A549 (cell line): ENCODE data around the gene AKT1S1. TPM values are rescaled to one million over a fixed set of nuclear protein-coding genes. Genes with fewer than 3 reads are reported as not detected.

Experiments used
- polyA plus RNA-seq, 4 experiments: library from polyadenylated mRNA; depleted of rRNA in 3 of 4; stranded (reverse); fragments of >200 nt; fragmentation: RNase III in 1 of 4; extraction: RNeasy Plus Mini Kit Qiagen cat#74134 plus additional on column Dnase treatment in 1 of 4; gene quantifications; 2 replicates in 3 of 4; 3 replicates in 1 of 4; pipeline ENCODE4 v1.2.3, GENCODE V29; 2011 to 2017
- small RNA-seq, 6 experiments: library from RNA; depleted of rRNA; stranded (forward); fragments of <200 nt; gene quantifications; one replicate each; pipeline ENCODE3, GENCODE V24; 2012

AKT1S1 gene
- polyA plus RNA-seq, 2 of the 4 experiments (the other 2 are of a cell fraction): 39.2 to 75.9 TPM

Small RNA genes lying within 50 kb of the gene (small RNA-seq; reads per million reads assigned to genes)
- gene MIR4749: 0 reads per million in 6 experiments

Other genes starting within 250 kb of the AKT1S1 start
- 45.9 and 47.6 TPM in 2 replicates for gene RRAS, start 237.2 kb downstream of the AKT1S1 start, polyA plus RNA-seq (2011; rRNA removed)
- 49.2 to 55.4 TPM (median 50.2 TPM) in 3 replicates for gene RRAS, start 237.2 kb downstream of the AKT1S1 start, polyA plus RNA-seq (2017; fragmentation: RNase III; extraction: RNeasy Plus Mini Kit Qiagen cat#74134 plus additional on column Dnase treatment)
- gene SCAF1, start 235.1 kb downstream of the AKT1S1 start, polyA plus RNA-seq (2011; rRNA removed): 4.0 and 6.1 TPM in 2 replicates
- 41.0 to 47.9 TPM (median 47.2 TPM) in 3 replicates for gene SCAF1, start 235.1 kb downstream of the AKT1S1 start, polyA plus RNA-seq (2017; fragmentation: RNase III; extraction: RNeasy Plus Mini Kit Qiagen cat#74134 plus additional on column Dnase treatment)
- gene IRF3, start 211.5 kb downstream of the AKT1S1 start, polyA plus RNA-seq (2011; rRNA removed): 54.0 and 68.6 TPM in 2 replicates
- gene IRF3, start 211.5 kb downstream of the AKT1S1 start, polyA plus RNA-seq (2017; fragmentation: RNase III; extraction: RNeasy Plus Mini Kit Qiagen cat#74134 plus additional on column Dnase treatment): 88.5 to 114 TPM (median 103 TPM) in 3 replicates
- 26.6 and 29.2 TPM in 2 replicates for gene BCL2L12, start 211.4 kb downstream of the AKT1S1 start, polyA plus RNA-seq (2011; rRNA removed)
- gene BCL2L12, start 211.4 kb downstream of the AKT1S1 start, polyA plus RNA-seq (2017; fragmentation: RNase III; extraction: RNeasy Plus Mini Kit Qiagen cat#74134 plus additional on column Dnase treatment): 47.8 to 53.0 TPM (median 48.6 TPM) in 3 replicates
- 440 and 504 TPM in 2 replicates for gene PRMT1, start 200.1 kb downstream of the AKT1S1 start, polyA plus RNA-seq (2011; rRNA removed)
- gene PRMT1, start 200.1 kb downstream of the AKT1S1 start, polyA plus RNA-seq (2017; fragmentation: RNase III; extraction: RNeasy Plus Mini Kit Qiagen cat#74134 plus additional on column Dnase treatment): 488 to 516 TPM (median 500 TPM) in 3 replicates
- gene ADM5, start 187.8 kb downstream of the AKT1S1 start, polyA plus RNA-seq (2011; rRNA removed): 2.0 and 2.9 TPM in 2 replicates
- 4.3 to 4.5 TPM (median 4.4 TPM) in 3 replicates for gene ADM5, start 187.8 kb downstream of the AKT1S1 start, polyA plus RNA-seq (2017; fragmentation: RNase III; extraction: RNeasy Plus Mini Kit Qiagen cat#74134 plus additional on column Dnase treatment)
- 8.2 and 8.5 TPM in 2 replicates for gene CPT1C, start 186.2 kb downstream of the AKT1S1 start, polyA plus RNA-seq (2011; rRNA removed)
- 13.7 to 17.1 TPM (median 15.4 TPM) in 3 replicates for gene CPT1C, start 186.2 kb downstream of the AKT1S1 start, polyA plus RNA-seq (2017; fragmentation: RNase III; extraction: RNeasy Plus Mini Kit Qiagen cat#74134 plus additional on column Dnase treatment)
- not detected in 2 replicates for gene TSKS, start 114.0 kb downstream of the AKT1S1 start, polyA plus RNA-seq (2011; rRNA removed)
- gene TSKS, start 114.0 kb downstream of the AKT1S1 start, polyA plus RNA-seq (2017; fragmentation: RNase III; extraction: RNeasy Plus Mini Kit Qiagen cat#74134 plus additional on column Dnase treatment): not detected in 3 replicates
- gene AP2A1, start 110.4 kb downstream of the AKT1S1 start, polyA plus RNA-seq (2011; rRNA removed): 36.6 and 41.6 TPM in 2 replicates
- gene AP2A1, start 110.4 kb downstream of the AKT1S1 start, polyA plus RNA-seq (2017; fragmentation: RNase III; extraction: RNeasy Plus Mini Kit Qiagen cat#74134 plus additional on column Dnase treatment): 53.4 to 62.1 TPM (median 58.6 TPM) in 3 replicates
- 12.5 and 14.5 TPM in 2 replicates for gene FUZ, start 64.1 kb downstream of the AKT1S1 start, polyA plus RNA-seq (2011; rRNA removed)
- 15.9 to 23.7 TPM (median 21.7 TPM) in 3 replicates for gene FUZ, start 64.1 kb downstream of the AKT1S1 start, polyA plus RNA-seq (2017; fragmentation: RNase III; extraction: RNeasy Plus Mini Kit Qiagen cat#74134 plus additional on column Dnase treatment)
- gene MED25, start 59.1 kb downstream of the AKT1S1 start, polyA plus RNA-seq (2011; rRNA removed): 20.4 and 27.1 TPM in 2 replicates
- gene MED25, start 59.1 kb downstream of the AKT1S1 start, polyA plus RNA-seq (2017; fragmentation: RNase III; extraction: RNeasy Plus Mini Kit Qiagen cat#74134 plus additional on column Dnase treatment): 36.4 to 41.6 TPM (median 40.1 TPM) in 3 replicates
- gene PTOV1, start 26.2 kb downstream of the AKT1S1 start, polyA plus RNA-seq (2011; rRNA removed): 27.7 and 41.2 TPM in 2 replicates
- 119 to 153 TPM (median 147 TPM) in 3 replicates for gene PTOV1, start 26.2 kb downstream of the AKT1S1 start, polyA plus RNA-seq (2017; fragmentation: RNase III; extraction: RNeasy Plus Mini Kit Qiagen cat#74134 plus additional on column Dnase treatment)
- gene PNKP, start 9.8 kb downstream of the AKT1S1 start, polyA plus RNA-seq (2011; rRNA removed): 22.5 and 23.3 TPM in 2 replicates
- gene PNKP, start 9.8 kb downstream of the AKT1S1 start, polyA plus RNA-seq (2017; fragmentation: RNase III; extraction: RNeasy Plus Mini Kit Qiagen cat#74134 plus additional on column Dnase treatment): 63.8 to 75.9 TPM (median 71.2 TPM) in 3 replicates
- 12.3 and 18.0 TPM in 2 replicates for gene TBC1D17, start 347 bp upstream of the AKT1S1 start, polyA plus RNA-seq (2011; rRNA removed)
- 26.6 to 44.8 TPM (median 41.5 TPM) in 3 replicates for gene TBC1D17, start 347 bp upstream of the AKT1S1 start, polyA plus RNA-seq (2017; fragmentation: RNase III; extraction: RNeasy Plus Mini Kit Qiagen cat#74134 plus additional on column Dnase treatment)
- gene IL4I1, start 19.5 kb upstream of the AKT1S1 start, polyA plus RNA-seq (2011; rRNA removed): 0.15 and 0.18 TPM in 2 replicates
- 0.62 to 0.88 TPM (median 0.87 TPM) in 3 replicates for gene IL4I1, start 19.5 kb upstream of the AKT1S1 start, polyA plus RNA-seq (2017; fragmentation: RNase III; extraction: RNeasy Plus Mini Kit Qiagen cat#74134 plus additional on column Dnase treatment)
- gene ATF5, start 51.9 kb upstream of the AKT1S1 start, polyA plus RNA-seq (2011; rRNA removed): 7.8 and 12.9 TPM in 2 replicates
- 42.8 to 48.5 TPM (median 44.6 TPM) in 3 replicates for gene ATF5, start 51.9 kb upstream of the AKT1S1 start, polyA plus RNA-seq (2017; fragmentation: RNase III; extraction: RNeasy Plus Mini Kit Qiagen cat#74134 plus additional on column Dnase treatment)
- gene NUP62, start 52.1 kb upstream of the AKT1S1 start, polyA plus RNA-seq (2011; rRNA removed): 21.4 and 28.9 TPM in 2 replicates
- gene NUP62, start 52.1 kb upstream of the AKT1S1 start, polyA plus RNA-seq (2017; fragmentation: RNase III; extraction: RNeasy Plus Mini Kit Qiagen cat#74134 plus additional on column Dnase treatment): 83.9 to 88.5 TPM (median 85.9 TPM) in 3 replicates
- gene SIGLEC11, start 83.8 kb upstream of the AKT1S1 start, polyA plus RNA-seq (2011; rRNA removed): not detected in 2 replicates
- not detected in 3 replicates for gene SIGLEC11, start 83.8 kb upstream of the AKT1S1 start, polyA plus RNA-seq (2017; fragmentation: RNase III; extraction: RNeasy Plus Mini Kit Qiagen cat#74134 plus additional on column Dnase treatment)
- gene VRK3, start 148.0 kb upstream of the AKT1S1 start, polyA plus RNA-seq (2011; rRNA removed): 37.4 and 45.2 TPM in 2 replicates
- gene VRK3, start 148.0 kb upstream of the AKT1S1 start, polyA plus RNA-seq (2017; fragmentation: RNase III; extraction: RNeasy Plus Mini Kit Qiagen cat#74134 plus additional on column Dnase treatment): 33.3 to 35.4 TPM (median 35.2 TPM) in 3 replicates
- 17.0 and 20.0 TPM in 2 replicates for gene ZNF473, start 148.7 kb upstream of the AKT1S1 start, polyA plus RNA-seq (2011; rRNA removed)
- gene ZNF473, start 148.7 kb upstream of the AKT1S1 start, polyA plus RNA-seq (2017; fragmentation: RNase III; extraction: RNeasy Plus Mini Kit Qiagen cat#74134 plus additional on column Dnase treatment): 6.2 to 6.9 TPM (median 6.8 TPM) in 3 replicates